Activated naive CD8-positive, alpha-beta T cell treated with anti-CD3 and anti-CD28 coated beads, Interleukin-2, amount 10 ng/mL, durations not matched to agents 7 days and 5 days (primary cell): ENCODE measurements around the gene MYRIP. TPM values are rescaled to one million over a fixed set of nuclear protein-coding genes. Genes with fewer than 3 reads are reported as not detected.
"Not testable (repeated sequence)": the region's sequence is repeated elsewhere in the genome, so short reads cannot be mapped to it uniquely, and the experiment has no call there.

ENCODE experiments used
- ATAC-seq: fragments of 150-1000 bp; cut with Tn5 transposase; one replicate; pipeline ENCODE4 v1.10.0; 2021; ENCODE audit warnings: low read depth, moderate library complexity
- POLR2A ChIA-PET: fragments of 350-600 bp; sonication (Branson Sonifier 250); formaldehyde crosslinking; loops from one replicate; lab custom pipeline; 2021; ENCODE audit warnings: antibody characterized with exemption; lab: Charles Lee
- DNase-seq: peaks from one replicate; pipeline ENCODE4 v3.0.0; 2021
- H3K27ac Mint-ChIP-seq: one replicate; pipeline ENCODE4 v1.8.0; 2022; ENCODE audit warnings: mild to moderate bottlenecking, mixed read lengths
- H3K27me3 Mint-ChIP-seq: one replicate; pipeline ENCODE4 v1.8.0; 2022; ENCODE audit warnings: mild to moderate bottlenecking, moderate library complexity, mixed read lengths
- H3K36me3 Mint-ChIP-seq: one replicate; pipeline ENCODE4 v1.8.0; 2021; ENCODE audit warnings: mild to moderate bottlenecking, mixed read lengths
- H3K4me1 Mint-ChIP-seq: one replicate; pipeline ENCODE4 v1.8.0; 2021; ENCODE audit warnings: mixed read lengths
- H3K4me3 Mint-ChIP-seq: one replicate; pipeline ENCODE4 v1.8.0; 2022; ENCODE audit warnings: mild to moderate bottlenecking, moderate library complexity, mixed read lengths
- H3K9me3 Mint-ChIP-seq: one replicate; pipeline ENCODE4 v1.8.0; 2021; ENCODE audit warnings: mixed read lengths
- total RNA-seq, 2 experiments: library from RNA; stranded (reverse); gene quantifications; one replicate each; pipeline ENCODE4 v1.2.3, GENCODE V29; 2021

MYRIP gene
- total RNA-seq, 2 experiments from 2014 or later, result not detected

DNA sequence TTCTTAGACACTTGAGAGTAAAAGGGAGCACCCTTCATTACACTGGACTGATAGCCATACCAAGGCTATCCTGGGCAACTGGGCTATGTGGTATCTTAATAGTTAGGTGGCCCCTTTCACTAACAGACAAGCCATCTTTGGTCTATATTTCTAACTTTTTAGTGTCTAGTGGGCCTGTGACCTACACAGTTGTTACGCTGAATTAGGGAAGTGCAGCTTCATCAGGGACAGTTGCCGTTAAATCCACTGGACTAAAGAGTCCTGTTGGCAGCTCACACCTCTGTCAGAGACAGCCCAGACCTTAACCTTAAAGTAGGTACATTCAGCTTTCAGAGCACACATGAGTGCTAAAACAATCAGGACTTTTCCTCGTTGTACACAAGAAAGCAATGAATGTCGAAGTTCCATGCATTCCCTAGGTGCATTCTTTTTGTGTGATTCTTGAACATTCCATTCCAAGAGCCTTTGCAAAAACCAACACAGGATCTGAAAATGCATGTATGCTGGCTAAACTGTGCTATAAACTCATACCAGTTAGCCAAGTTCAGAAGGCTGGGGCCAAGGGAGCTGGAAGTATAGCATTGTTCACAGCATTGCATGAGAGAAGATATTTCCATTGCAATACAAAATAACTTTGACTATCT, 269.9 kb downstream of the MYRIP start:
- POLR2A ChIA-PET, result no interaction called here
- Mint-ChIP-seq H3K27ac (no peak overlapping the region), H3K4me3 (no peak overlapping the region), H3K9me3 (no peaks in the 10 kb centered on the region), H3K4me1 (no peaks in the 10 kb centered on the region), H3K27me3 (peaks cover 3% of the 10 kb centered on the region), H3K36me3 (no peaks in the 10 kb centered on the region)
- no peak for ATAC-seq
- no peak for DNase-seq

DNA sequence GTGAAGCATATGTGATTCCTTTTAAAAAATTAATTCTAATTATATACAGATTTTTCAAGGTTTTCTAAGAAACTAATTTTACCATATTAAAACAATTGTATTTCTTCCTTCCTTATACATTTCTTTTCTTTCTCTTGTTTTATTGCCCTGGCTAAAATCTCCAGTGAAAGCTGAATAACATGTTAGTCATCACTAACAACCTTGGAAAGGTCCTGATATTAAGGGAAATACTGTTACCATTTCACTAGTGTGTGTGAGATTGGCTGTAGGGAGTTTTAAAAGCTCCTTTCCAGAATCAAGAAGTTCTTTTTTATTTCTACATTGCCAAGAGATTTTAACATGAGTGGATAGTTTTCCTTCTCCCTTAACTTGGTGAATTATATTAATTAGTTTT, 270.4 kb downstream of the MYRIP start:
- Mint-ChIP-seq H3K36me3 (no peaks in the 10 kb centered on the region), H3K9me3 (no peaks in the 10 kb centered on the region), H3K27me3 (no peaks in the 10 kb centered on the region), H3K4me3 (no peak overlapping the region), H3K27ac (no peak overlapping the region), H3K4me1 (no peaks in the 10 kb centered on the region)
- POLR2A ChIA-PET, result no interaction called here
- DNase-seq, result no peak
- no peak for ATAC-seq

DNA sequence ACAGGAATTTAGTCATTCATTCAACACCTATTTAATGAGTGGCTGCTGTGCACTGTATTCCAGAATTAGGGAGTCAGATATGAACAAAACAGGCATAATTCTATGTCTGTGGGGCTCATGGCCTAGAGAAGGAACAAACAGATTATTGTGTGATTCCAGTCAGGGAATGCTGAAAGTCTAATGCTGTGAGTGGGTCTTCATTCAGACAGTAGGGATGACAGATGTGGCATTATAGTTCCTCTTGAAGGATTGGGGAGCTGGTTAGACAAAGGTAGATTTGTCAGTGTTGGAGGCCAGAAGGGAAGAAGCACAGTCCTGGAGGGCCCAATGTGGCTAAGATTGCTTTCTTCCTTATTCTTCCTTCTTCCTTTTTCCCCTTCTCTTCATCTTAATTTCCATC, 273.7 kb downstream of the MYRIP start:
- no peaks in the 10 kb centered on the region for H3K9me3 Mint-ChIP-seq
- ATAC-seq (no peak), DNase-seq (no peak)
- H3K27me3 Mint-ChIP-seq, result no peaks in the 10 kb centered on the region
- POLR2A ChIA-PET, result no interaction called here
- no peaks in the 10 kb centered on the region for H3K4me1 Mint-ChIP-seq
- no peak overlapping the region for H3K4me3 Mint-ChIP-seq
- H3K27ac Mint-ChIP-seq, result no peak overlapping the region
- H3K36me3 Mint-ChIP-seq, result no peaks in the 10 kb centered on the region

DNA sequence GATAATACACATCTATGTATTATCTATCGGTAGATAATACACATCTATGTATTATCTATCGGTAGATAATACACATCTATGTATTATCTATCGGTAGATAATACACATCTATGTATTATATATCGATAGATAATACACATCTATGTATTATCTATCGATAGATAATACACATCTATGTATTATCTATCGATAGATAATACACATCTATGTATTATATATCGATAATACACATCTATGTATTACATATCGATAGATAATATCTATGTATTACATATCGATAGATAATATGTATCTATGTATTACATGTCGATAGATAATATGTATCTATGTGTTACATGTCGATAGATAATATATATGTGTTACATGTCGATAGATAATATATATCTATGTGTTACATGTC, 275.0 kb downstream of the MYRIP start:
- not testable (repeated sequence) for ATAC-seq

DNA sequence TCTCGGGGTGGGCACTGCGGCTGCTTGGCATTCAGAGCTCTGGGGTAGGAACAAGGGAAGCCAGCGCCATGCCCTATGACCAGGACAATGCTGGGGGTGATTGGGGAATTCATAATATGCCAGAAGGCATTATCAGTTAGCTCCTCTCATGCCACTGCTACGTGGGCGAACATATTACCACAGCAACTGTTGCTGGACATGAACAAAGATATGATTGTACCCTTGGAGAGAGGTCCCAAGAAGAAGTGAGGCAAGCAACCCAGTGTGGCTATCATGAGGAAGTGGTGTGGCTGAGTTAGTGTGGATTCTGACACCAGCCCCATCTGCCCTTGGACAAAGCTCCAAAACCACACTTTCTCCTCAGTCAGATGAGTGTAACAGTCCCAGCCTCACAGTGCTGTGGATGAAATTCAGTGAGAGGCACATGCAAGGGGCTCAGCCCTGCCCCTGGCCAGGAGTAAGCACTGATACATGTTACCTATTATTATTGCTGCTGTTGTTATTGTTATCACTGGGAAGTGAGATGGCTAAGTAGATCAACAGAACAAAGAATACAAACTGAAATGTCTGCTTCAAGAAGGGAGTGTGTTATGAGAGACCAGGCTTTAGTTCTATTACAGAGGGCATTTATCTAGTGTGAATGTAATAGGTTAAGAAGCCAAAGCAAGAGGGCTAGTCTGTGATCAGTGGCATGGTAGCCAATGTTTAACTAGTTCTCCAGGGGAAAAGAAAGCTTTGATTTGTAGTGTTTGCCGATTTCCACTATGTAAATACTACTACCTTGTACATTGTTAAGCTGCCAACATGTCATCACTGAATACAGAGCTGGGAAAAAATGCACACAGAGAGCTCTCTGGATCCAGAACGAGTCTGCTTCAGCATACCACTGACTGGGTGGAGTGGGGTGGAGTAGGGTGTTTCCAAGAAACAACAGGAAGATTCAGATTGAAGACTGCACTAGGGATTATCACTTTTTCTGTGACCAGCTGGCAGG, 277.8 kb downstream of the MYRIP start:
- no peaks in the 10 kb centered on the region for H3K4me1 Mint-ChIP-seq
- POLR2A ChIA-PET, result no interaction called here
- H3K27ac Mint-ChIP-seq, result no peak overlapping the region

More for the DNA sequence above, 275.0 kb downstream of the MYRIP start:
- H3K4me3 Mint-ChIP-seq, H3K27ac Mint-ChIP-seq, DNase-seq, H3K27me3 Mint-ChIP-seq, POLR2A ChIA-PET, H3K36me3 Mint-ChIP-seq, H3K4me1 Mint-ChIP-seq, H3K9me3 Mint-ChIP-seq: not testable (repeated sequence)

DNA sequence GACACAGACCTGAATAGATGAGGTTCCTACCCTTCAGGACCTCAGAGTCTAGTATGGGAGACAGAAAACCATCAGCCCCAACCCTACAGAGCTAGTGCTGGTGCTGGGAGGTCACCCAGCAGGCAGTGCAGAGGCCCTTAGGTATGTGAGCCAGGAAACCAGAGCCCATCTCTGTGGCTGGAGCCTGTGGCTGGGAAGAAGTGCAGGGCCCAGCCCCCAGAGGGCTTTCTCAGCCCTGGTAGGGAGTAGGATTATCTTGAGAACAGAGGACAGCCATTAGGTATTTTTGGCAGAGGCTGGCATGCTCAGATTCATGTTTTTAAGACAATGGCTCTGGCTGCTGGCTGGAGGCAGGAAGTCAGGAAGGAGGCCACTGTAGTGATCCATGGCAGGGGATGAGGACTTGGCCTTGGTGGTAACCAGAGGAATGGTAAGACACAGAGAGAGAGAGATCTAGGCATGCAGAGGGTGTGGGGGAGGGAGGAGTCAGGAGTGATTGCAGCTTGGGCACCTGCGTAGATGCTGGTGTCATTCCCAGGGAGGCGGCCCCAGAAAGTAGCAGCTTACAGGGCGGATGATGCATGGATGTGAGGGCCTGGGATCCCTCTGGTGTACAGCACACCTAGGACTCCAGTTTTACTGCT, 279.2 kb downstream of the MYRIP start:
- POLR2A ChIA-PET, result no interaction called here
- DNase-seq (no peak), ATAC-seq (no peak)
- no peaks in the 10 kb centered on the region for H3K9me3 Mint-ChIP-seq
- H3K36me3 Mint-ChIP-seq, result no peaks in the 10 kb centered on the region
- H3K4me1 Mint-ChIP-seq, result no peaks in the 10 kb centered on the region
- H3K27me3 Mint-ChIP-seq, result no peaks in the 10 kb centered on the region
- H3K27ac Mint-ChIP-seq, result no peak overlapping the region
- H3K4me3 Mint-ChIP-seq, result no peak overlapping the region

More for the DNA sequence above, 277.8 kb downstream of the MYRIP start:
- ATAC-seq, result no peak
- no peak overlapping the region for H3K4me3 Mint-ChIP-seq
- no peaks in the 10 kb centered on the region for H3K36me3 Mint-ChIP-seq
- no peaks in the 10 kb centered on the region for H3K27me3 Mint-ChIP-seq
- no peak for DNase-seq
- H3K9me3 Mint-ChIP-seq, result no peaks in the 10 kb centered on the region

DNA sequence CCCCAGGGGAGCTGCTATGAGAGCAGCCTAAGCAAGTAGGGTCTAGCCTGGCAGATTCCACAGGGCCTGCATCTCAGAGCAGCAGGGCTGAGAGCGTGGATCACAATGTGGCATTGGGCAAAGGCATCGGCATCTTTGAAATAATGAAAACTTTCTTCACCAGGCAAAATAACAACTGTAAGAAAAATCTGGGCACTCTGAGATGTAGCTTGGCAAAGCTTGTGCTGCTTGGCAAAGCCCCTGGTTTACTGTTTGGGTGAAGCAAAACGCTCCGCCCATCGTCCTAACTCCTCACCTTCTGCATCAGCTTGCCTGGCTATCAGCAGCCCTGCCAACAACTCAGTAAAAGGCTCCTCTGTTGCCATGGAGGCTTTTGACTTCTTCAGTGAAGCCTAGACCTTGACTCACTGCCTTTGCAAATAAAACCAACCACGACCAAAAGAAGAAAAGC, 287.3 kb downstream of the MYRIP start:
- ATAC-seq, result no peak
- DNase-seq, result no peak
- POLR2A ChIA-PET, result no interaction called here
- H3K36me3 Mint-ChIP-seq, result no peaks in the 10 kb centered on the region
- H3K9me3 Mint-ChIP-seq, result no peaks in the 10 kb centered on the region
- H3K4me3 Mint-ChIP-seq, result no peak overlapping the region
- H3K4me1 Mint-ChIP-seq, result no peaks in the 10 kb centered on the region
- H3K27me3 Mint-ChIP-seq, result peaks cover 11% of the 10 kb centered on the region
- H3K27ac Mint-ChIP-seq, result no peak overlapping the region

DNA sequence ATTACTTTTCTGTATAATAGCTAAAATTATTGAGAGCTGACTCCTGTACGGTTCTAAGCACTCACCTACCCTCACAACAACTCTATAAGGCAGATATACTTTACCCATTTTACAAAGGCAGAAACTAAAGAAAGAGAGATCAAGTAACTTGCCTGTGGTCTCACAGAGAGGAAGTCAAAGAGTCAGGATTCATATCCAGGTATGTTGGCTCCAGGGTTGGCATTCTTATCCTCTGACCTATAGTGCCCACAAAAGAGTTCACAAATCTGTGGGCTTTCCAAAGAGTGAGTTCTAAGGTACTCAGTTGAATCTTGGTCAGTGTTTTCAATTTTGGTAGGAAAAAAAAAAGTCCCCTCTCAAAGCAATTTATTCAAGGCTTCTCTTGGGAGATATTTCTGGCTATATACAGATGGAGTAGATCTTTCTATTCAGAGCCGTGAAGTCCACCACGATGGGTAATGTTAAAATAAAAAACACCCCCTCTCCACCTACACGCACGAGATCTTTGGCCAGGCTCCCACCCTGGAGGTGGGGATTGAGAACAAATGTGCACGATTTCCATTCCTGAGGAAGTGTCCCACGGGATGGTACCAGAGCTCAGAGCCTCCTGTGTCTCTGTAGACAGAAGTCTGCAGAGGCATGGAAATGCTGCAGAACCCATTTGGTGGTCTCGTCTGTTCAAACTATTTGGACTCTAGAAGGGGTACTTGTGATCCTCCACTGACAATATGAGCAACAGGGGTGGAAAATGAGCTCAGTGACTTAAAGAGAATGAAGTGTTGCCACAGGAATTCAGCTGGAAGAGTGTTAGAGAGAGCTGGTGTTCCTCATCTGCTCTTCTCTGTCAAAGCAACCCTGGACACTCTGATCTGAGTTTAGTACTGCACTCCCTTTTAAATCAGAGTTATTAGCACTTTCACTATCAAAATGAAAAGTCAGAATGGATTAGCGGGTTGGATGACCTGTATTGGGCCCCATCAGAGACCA, 288.0 kb downstream of the MYRIP start:
- Mint-ChIP-seq H3K36me3 (no peaks in the 10 kb centered on the region), H3K9me3 (no peaks in the 10 kb centered on the region), H3K4me1 (no peaks in the 10 kb centered on the region), H3K27ac (no peak overlapping the region), H3K4me3 (no peak overlapping the region), H3K27me3 (peaks cover 17% of the 10 kb centered on the region)
- POLR2A ChIA-PET, result no interaction called here
- no peak for DNase-seq
- ATAC-seq, result no peak

DNA sequence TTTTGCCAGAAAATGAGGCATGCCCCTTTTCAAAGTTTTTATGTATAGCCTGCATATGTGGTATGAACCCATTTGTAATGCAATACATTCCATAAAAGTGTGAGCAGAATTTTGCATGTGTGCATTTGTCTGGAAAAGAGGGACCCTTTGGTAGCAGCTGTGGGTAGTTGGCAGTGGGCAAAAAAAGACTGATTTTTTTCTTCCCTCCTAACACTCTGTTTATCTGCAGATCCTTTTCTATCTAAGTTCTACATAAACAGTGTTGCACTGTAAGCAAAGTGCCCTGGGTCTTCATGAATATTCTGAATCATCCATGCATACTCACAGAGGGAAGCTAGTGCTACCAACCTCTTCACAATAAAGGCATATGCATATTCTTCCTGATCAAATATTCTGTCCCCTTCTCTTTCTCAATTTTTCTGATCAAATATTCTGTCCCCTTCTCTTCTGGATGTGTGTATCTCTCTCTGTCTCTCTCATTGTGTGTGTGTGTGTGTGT, 288.9 kb downstream of the MYRIP start:
- DNase-seq, result no peak
- Mint-ChIP-seq H3K36me3 (no peaks in the 10 kb centered on the region), H3K27ac (no peak overlapping the region), H3K9me3 (no peaks in the 10 kb centered on the region), H3K4me3 (no peak overlapping the region), H3K4me1 (no peaks in the 10 kb centered on the region), H3K27me3 (peaks cover 18% of the 10 kb centered on the region)
- ATAC-seq, result no peak
- POLR2A ChIA-PET, result no interaction called here

DNA sequence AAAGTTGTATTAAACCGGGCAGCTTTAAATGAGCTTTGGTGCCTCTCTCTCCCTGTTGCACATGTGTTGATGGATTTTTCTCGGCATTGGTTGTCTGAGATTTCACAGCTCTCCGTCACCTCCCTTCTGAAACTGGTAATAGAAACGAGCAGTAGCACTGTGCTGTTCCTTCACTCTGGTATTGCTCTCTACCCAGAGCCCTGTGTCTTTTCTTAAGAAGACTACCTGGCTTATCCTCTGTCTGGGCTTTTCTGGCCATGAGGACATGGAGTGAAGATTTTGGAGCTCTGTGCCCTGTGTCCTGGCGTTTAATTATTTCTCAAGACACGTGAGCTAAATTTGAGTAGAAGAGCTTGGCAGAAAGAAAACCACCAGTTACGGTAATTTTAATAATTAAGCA, 290.5 kb downstream of the MYRIP start:
- POLR2A ChIA-PET, result no interaction called here
- no peak for DNase-seq
- H3K36me3 Mint-ChIP-seq, result no peaks in the 10 kb centered on the region
- no peaks in the 10 kb centered on the region for H3K9me3 Mint-ChIP-seq
- H3K27me3 Mint-ChIP-seq, result peaks cover 18% of the 10 kb centered on the region
- H3K27ac Mint-ChIP-seq, result no peak overlapping the region
- ATAC-seq, result no peak
- no peak overlapping the region for H3K4me3 Mint-ChIP-seq
- no peaks in the 10 kb centered on the region for H3K4me1 Mint-ChIP-seq

DNA sequence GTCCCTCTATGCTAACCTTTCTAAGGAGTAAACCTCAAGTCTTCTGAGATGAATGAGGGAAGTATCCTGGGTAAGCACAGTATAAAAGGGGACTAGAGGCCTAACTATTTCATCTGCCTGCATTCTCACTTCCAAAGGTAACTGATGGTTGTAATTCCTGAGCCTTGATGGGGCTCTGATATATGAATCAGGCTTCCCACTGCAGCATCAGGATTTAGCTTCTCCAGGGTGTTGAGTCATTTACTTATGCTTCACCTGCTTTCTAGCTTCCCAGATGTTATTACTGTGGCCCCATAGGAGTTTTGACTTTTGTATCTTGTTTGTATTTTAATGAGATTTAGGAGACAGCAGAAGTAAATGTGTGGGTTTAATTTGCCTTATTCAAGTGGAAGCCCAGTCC, 292.8 kb downstream of the MYRIP start:
- ATAC-seq (no peak), DNase-seq (no peak)
- Mint-ChIP-seq H3K36me3 (no peaks in the 10 kb centered on the region), H3K27me3 (peaks cover 18% of the 10 kb centered on the region), H3K27ac (no peak overlapping the region), H3K4me1 (no peaks in the 10 kb centered on the region), H3K9me3 (no peaks in the 10 kb centered on the region), H3K4me3 (no peak overlapping the region)
- POLR2A ChIA-PET, result no interaction called here

DNA sequence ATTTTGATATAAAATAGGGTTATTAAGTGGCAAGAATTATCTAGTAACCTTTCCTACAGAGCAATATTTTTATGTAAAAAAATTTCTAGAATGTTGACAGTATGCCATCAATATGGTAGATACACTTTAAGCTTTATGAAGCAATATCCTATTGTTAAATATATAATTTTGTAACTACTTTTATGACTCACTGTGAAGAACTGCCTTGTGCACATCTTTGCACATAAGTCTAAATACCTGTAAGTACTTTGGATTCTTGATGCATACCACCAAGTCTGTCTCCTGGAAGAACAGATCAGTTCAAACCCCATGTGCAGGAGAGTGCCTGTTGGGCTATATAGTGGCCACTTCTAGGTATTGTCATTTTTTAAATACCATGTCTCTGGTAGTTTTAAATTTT, 294.4 kb downstream of the MYRIP start:
- no peaks in the 10 kb centered on the region for H3K9me3 Mint-ChIP-seq
- no peaks in the 10 kb centered on the region for H3K4me1 Mint-ChIP-seq
- DNase-seq (no peak), ATAC-seq (no peak)
- POLR2A ChIA-PET, result no interaction called here
- H3K36me3 Mint-ChIP-seq, result no peaks in the 10 kb centered on the region
- H3K4me3 Mint-ChIP-seq, result no peak overlapping the region
- H3K27ac Mint-ChIP-seq, result no peak overlapping the region
- peaks cover 18% of the 10 kb centered on the region for H3K27me3 Mint-ChIP-seq
